GM06990 (cell line): Measurements from ENCODE around the gene WWC2.

Experiments
- DNase-seq: peaks from one replicate; pipeline ENCODE4 v3.0.0-alpha.2; 2011; ENCODE audit not compliant: insufficient read length; ENCODE audit errors: extremely low read depth
- H3K27me3 ChIP-seq: replicated peaks from 2 replicates; pipeline ENCODE4 v1.6.0; 2011; ENCODE audit warnings: low read length; ENCODE audit not compliant: control insufficient read depth, insufficient read depth
- H3K36me3 ChIP-seq: 2 replicates; pipeline ENCODE4 v1.5.1; 2011; ENCODE audit warnings: low read length; ENCODE audit not compliant: control insufficient read depth, insufficient read depth
- H3K4me3 ChIP-seq: replicated peaks from 2 replicates; pipeline ENCODE4 v1.5.1; 2011; ENCODE audit warnings: low read depth, mild to moderate bottlenecking, control low read depth, low read length
- CTCF ChIP-seq: IDR thresholded peaks from 2 replicates; pipeline ENCODE4 v1.5.1; 2011; ENCODE audit warnings: low read length, control low read depth, mild to moderate bottlenecking, inconsistent platforms; ENCODE audit not compliant: insufficient read depth, poor library complexity, severe bottlenecking

Gene WWC2

GRCh38 chr4:183314806-183315205 is 215.7 kb downstream of the WWC2 start:
- Histone ChIP-seq H3K4me3 (no peak overlapping the region), H3K36me3 (no peaks in the 10 kb centered on the region), H3K27me3 (no peaks in the 10 kb centered on the region)
- no peak for TF ChIP-seq CTCF
- no peak for DNase-seq

DNA sequence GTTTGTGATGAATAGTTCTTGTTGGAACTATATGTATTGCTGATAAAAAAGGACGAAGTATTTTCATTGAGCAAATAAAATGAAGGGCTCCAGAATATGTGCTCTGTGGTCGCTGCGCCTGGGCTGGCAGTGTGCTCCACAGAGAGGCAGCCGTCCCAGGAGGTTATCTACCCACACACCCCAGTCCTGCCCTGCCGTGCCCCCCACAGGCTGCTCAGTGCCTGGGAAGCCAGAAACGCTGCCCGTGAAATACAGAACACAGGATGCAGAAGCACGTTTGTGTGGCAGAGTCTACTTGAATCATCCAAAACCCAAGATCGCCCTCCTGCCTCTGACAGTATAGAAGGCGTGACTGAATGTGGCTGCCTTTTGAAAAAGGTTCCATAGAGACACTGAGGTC is 219.6 kb downstream of the WWC2 start:
- TF ChIP-seq CTCF: no peak
- H3K4me3 ChIP-seq: no peak overlapping the region
- DNase-seq: no peak
- H3K36me3 ChIP-seq: no peaks in the 10 kb centered on the region
- no peaks in the 10 kb centered on the region for H3K27me3 ChIP-seq

GRCh38 chr4:183320211-183321059 is 221.4 kb downstream of the WWC2 start, which contains the start of gene CLDN22:
TSS of gene CLDN22 (minus strand) at chr4:183320276. CDS start at chr4:183320218, 58 bp downstream.
- no peak for TF ChIP-seq CTCF
- H3K36me3 ChIP-seq: no peaks in the 10 kb centered on the region
- no peak within 1 kb of the TSS for H3K4me3 ChIP-seq

DNA sequence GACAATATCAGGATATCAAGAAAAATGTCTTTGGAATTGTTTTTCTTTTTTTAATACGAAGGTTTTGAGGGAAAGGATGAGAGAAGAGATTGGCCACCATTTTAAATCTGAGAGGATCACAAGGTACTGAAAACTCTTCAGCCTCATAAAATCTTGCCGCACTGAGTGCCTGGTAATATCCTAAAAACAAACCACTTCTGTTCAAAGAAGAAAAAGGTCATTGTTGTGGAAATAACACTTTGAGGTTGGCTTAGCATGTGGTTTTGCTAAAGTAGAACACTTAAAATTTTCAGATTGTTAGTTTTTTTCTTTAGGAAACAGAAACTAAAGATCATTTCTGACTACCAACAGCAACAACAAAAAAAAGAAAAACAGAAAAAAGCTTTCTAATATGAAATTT is 222.0 kb downstream of the WWC2 start:
- Histone ChIP-seq H3K4me3 (no peak overlapping the region), H3K27me3 (no peaks in the 10 kb centered on the region), H3K36me3 (no peaks in the 10 kb centered on the region)
- no peak for DNase-seq
- TF ChIP-seq CTCF: no peak

More at GRCh38 chr4:183320211-183321059, 221.4 kb downstream of the WWC2 start, which contains the start of gene CLDN22:
- no peaks in the 10 kb centered on the region for H3K27me3 ChIP-seq
- no peak for DNase-seq

DNA sequence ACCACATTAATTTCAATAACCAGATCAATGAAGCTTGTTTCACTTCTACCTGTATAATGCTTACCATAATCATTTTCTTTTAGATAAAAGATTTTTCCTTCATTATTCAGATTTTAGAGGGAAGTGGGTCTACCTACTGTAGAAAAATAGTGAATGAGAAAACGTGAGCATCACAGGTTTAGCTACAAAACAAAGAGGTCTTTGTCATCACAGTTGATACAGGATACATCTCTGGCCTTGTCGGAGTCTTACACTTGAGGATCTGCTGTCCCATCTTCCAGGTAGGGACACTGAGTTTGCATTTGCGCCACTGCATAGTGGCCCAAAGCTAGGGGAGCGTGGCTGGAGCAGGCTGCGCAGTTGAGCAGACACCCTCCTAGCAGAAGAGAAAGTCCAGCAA is 222.5 kb downstream of the WWC2 start:
- Histone ChIP-seq H3K27me3 (no peaks in the 10 kb centered on the region), H3K36me3 (no peaks in the 10 kb centered on the region), H3K4me3 (no peak overlapping the region)
- no peak for DNase-seq
- TF ChIP-seq CTCF: no peak

GRCh38 chr4:183322326-183322725 is 223.3 kb downstream of the WWC2 start, which contains the start of gene CLDN24:
TSS of gene CLDN24 (minus strand) at chr4:183322426. CDS start at chr4:183322426, 0 bp downstream.
- no peaks in the 10 kb centered on the region for H3K36me3 ChIP-seq
- no peak within 1 kb of the TSS for H3K4me3 ChIP-seq
- no peaks in the 10 kb centered on the region for H3K27me3 ChIP-seq
- no peak for DNase-seq
- TF ChIP-seq CTCF: no peak
